ENCODE results near the gene NEK10.

Gene NEK10

DNA sequence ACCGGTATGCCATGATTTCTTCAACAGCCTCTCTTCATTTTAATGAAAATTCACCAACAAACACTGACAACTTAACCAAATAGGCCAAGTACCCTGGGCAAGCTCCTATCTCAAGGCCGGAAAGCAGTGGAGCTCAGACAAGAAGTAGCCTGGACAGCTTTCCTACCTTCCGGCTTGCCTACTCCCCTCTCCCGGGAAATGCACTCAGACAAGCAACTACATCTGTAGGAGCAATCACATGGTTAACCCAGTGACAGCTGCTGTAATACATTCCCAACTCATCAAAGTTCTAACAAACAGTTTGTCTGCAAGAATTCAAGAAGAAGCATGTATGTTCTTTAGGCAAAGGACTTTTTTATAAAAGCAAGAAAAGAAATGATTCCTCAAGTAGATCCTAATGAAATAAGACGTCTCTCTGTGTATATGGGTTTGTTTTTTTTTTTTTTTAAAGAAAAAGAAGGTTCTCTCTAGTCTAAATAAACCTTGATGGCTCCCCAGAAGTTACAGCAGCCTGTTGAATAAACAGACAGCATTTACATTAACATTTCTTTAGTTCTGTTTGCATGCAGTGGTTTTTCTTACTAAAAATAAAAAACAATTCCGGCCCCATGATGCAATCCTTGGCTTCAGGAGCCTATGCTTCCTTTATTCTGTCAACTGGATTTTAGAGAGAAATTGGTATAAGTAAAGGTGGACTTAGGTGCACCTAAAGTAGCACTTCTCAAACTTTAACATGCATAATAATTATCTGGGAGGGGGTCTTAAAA is 278.7 kb downstream of the NEK10 start:
- no peak for DNase-seq

DNA sequence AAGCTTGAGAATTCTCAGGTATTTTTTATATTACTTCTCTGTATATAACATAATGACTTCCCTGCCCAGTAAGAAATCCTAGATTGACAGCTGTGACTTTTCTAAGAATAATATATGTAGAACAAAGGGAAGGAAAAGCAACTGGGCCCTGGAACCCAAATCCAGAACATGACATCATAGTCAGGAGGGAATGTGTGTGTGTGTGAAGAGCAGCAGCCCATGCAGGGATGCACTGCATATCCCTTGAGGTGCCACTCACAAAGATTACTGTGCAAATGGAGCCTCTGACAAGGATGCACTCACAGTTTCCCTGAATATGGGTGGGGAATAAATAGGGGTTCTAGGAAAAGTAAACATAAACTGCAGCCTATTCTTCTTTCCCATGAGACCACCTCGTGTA is 279.5 kb downstream of the NEK10 start:
- DNase-seq, result no peak

DNA sequence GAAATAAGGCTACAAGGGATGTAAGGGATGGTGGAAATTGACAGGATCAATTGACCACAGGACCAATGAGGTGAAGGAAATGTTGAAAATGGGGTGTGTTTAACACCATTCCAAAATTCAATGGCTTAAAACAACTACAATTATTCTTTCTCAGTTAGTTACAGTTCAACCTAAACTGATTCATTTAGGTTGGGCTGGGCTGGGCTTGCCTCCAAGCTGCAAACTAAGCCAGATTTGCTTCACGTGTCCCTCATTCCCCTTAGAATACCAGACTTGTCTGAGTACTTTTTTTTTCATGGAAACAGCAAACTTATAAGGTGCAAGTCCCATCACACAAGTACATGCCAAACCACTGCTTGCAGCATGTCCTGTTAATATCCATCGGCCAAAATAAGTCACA is 280.1 kb downstream of the NEK10 start:
- DNase-seq, result no peak

DNA sequence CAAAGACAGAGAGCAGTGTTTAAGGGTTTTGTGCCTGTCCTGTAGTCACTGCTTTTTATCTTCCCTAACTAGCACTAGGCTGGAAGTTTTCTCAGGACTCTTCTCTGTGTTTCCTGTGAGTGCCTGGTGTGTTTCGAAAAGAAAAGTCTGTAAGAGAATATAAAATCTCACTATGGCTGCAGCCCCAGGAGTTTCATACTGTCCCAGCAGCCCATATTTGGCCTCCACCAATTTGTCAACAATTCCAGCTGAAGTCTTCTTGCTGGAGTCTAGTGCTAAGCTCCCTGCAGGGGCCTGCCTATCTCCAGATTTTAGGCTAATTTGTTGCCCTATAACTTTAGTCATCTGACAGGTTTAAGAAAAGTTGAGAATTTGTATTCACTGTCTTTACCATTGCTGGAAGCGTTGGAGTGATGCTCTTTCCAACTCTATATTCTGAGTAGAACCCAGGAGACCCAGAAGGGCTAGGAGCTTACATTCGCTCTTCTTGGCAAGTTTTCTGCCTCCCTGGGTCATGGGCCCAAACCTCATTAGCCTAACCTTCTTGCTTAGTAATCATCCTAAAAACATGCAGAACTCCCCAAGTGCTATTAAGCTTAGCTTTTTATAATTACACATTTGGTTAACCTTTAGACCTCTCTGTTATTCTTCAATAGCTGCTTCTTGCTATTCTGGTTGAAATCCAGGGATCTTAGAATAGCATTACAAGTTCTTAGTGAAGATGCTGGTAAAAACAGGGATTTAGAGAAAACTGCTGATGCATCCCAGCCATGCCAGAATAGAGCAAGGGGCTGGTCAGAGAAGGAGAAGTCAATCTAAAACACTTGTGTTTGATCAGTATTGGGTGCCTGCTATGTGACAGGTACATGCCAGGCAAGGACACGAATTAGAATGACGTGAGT is 283.1 kb downstream of the NEK10 start:
- no peak for DNase-seq

DNA sequence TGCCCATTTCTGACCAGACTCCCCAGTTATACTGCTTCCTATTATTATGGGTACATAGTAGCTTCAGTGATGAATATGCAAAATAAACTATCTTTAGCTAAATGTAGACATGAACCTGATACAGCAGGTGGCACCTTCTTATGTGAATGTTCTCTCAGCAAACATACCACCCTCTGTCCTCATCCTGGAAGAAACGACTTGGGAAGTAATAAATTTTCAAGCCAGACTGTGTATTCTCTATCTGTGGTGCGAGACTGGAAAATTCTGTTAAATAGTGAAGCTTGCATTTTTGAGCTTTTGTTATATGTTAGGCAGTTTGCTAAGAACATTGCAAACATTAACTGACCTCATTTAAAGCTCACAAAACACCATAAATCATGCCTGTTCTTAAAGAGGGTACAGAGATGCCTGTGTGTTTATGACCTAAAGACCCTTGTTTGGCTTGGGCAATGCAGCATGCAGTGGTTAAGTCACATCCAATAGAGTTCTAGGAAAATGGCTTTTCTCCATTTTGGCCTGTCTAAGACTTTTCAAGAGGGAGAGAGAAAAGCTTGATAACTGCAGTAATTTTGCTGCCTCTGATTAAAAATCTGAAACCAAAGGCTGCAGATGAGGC is 287.1 kb downstream of the NEK10 start:
- DNase-seq, result no peak

DNA sequence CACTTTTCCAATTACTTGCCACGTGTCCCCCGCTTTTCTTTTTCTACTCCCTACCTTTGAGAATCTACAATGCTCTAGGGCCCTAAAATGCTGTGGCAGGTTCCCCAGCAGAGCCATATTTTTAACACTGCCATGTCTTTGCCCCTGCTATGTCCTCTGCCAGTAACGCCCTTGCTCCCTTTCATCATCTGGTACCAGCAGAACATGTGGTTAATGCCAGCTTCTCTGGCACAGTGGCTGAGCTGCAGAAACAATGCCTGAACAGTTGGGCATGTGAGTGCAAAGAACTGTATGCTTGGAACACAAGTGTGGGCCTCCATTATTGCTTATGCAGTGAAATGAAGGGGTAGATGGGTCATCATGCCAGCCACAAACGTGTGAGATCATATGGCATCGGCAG is 287.6 kb downstream of the NEK10 start:
- DNase-seq, result no peak

DNA sequence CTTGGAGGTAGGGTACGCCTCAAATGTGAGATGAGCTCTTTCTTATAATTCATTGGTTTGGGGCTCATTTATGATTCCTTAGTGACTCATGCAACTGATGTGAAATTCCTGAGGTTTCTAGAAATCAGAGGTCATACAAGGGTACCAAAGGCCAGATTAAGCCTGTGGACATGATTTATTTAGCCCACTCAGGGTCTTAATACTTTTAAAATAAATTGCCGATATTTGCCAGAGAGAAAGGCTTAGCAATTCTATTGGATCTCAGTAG is 289.0 kb downstream of the NEK10 start:
- no peak for DNase-seq

DNA sequence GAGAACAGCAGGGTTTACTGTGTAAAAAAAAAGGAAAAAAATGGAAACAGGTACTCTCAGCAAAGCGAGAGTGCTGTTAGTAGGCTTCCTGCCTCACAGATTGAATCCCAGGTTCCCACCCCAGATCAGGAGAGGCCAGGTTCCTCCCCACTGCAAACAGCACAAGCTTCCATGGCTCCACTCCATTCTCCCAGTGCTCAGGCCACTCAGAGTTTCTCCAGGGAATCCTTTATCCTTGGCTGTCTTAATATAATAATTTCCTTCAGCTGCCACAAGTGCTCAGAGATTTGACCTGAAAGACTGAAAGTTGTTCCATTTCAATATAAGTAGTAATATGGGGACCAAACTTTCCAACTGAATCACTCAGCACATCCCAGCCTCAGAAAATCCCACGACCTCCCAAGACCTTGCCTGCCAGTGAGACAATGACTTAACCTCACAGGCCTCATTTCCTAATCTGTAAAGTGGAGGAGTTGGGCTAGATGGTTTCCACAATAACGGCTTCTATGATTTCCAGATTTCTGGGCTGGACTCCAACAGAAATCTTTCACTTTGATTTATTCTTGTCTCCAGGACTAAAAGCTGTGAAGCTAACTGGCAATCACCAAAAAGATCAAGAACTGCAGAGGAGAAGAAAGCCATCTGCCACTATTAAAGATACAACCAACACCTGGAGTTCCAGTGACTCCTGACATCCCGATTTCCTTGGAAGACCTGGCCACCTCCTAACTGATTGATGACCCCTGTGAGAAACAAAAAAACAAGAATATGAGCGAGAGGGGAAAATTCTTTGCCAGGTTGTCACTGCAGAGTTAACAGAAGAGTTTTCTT is 289.5 kb downstream of the NEK10 start:
- DNase-seq, result no peak

DNA sequence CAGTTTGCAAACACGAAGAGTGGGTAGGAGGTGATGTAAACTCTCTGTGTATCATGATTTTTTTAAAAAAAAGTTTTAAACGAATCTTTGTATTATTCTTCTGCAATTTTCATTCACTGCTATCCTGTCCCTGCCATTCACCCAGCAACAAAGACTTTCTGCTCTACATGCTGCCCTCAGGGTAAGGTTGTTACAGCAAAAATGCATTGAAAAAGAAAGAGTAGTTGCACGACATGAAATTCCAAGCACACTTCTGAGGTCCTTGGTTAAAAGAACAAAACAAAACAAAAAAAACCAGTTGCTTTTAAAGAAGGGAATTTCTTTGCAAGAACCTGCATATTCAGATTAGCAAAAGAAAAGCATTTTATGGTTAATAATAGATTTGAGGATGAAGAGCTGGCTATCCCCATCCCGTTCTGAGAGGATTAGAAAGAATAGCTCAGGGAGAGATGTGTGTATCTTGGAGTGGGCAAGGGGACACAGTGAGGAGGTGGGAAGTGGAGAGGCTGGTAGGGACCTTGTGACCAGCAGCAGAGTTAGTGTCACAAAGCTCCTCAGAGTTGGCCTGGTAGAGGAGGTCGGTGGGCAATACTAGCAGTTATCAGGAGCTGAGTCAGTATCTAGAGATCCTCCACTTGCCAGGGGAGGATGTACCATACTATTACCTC is 290.8 kb downstream of the NEK10 start:
- DNase-seq, result no peak

DNA sequence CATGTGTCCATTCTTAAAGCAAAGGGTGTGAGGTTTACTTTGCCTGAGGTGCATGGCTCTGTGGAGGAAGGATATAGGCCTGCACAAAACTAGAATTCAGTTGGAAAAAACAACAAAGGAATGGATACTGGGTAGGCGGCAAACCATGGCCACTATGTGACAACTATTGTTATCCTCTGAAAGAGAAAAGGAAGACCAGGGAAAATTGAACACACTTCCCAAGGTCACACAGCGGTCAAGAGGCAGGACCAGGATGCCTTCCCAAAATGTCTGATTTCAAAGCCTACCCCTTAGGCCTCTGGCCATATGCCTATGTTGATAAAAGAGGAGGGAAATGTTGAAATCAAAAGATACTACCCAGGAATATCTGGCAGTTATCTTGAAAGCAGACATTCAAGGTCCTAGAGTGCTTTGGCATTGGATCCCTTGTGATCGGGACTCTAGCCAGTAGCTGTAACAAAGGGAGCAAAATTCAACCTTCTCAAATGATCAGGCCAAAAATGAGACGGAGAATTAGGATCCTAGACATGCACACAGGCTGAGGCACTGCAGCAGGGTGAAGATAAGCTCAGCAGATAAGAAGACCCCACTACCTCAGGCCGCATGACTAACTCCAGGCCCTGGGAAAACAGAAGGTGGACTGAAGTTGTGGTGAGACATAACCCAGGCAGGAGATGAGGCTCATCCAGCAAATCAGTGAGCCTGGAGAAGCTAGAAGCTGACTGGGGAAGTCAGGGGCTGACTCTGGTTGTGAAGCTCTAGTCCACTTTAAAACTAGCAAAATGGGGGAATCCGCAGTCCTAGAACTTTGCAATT is 292.2 kb downstream of the NEK10 start:
- no peak for DNase-seq

DNA sequence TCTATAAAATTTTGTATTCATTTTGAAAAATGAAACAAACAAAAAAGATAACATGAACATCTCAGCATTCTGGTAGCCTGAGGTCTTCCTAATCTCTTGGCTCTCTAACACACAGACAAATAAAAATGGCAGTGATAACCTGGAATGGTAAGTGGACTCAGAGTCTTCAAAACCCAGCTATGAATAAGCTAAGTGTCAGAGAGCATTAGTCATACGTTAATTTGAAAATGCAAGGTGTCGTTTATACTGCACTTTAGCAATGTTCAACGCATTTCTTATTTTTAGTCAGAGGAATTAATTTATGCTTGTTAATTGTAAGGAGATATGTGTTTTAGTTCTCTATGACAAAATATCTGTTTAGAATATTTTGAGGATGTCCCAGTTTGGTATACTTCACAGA is 294.3 kb downstream of the NEK10 start:
- no peak for DNase-seq

DNA sequence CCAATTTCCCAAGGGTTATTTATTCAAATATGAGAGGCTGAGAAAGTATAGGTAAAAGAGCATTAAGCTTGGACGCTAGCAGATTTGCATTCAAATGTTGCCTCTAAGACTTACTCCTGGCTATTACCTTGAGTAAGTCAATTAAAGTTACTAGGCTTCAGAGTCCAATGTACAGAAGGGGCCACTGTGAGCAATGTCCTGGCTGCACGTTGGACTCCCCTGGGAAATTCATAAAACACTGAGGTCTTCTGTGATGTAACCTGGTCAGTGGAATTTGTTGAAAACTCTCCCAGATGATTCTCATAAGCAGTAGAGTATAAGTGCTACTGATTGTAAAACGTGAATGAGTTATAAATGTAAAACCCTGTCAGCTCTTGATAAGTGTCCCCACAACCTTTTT is 295.3 kb downstream of the NEK10 start:
- no peak for DNase-seq

DNA sequence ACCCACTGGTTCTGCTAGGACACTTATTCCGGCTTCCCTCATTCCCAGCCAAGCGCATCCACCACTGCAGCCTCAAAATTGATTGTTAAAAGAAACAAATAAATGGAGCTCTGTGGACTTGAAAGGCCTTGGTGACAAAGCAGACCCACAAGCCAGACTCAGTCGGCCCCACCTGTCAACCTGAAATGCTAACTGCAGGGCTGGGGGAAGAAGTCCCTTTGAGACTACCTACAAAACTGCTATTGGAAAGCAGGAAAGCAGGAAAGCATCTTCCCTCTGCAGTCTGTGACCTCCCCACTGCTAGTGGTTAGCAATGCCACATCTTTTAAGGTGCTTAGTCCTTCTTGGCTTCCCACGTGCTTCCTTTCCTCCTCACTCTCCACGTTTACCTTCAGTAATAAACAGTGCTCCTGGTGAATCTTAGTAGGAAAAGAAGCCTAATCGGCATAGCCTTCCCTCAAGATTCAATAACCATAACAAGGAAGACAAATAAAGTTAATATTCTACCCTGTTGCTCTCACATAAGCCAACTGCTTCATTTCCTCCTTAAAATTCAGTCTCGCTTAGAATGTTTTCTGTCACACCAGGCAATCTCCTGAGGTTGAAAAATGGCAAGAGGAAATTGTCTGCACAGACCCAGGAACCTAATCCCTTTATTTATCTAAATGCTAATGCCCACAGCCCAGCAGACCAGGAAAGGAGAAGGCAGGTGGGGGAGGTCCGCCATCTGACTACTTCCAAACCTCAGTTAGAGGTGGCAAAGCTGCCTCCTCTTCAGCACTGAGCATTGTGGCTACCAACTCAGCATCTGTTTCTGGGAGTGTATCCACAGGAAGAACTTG is 296.2 kb downstream of the NEK10 start:
- DNase-seq, result no peak

DNA sequence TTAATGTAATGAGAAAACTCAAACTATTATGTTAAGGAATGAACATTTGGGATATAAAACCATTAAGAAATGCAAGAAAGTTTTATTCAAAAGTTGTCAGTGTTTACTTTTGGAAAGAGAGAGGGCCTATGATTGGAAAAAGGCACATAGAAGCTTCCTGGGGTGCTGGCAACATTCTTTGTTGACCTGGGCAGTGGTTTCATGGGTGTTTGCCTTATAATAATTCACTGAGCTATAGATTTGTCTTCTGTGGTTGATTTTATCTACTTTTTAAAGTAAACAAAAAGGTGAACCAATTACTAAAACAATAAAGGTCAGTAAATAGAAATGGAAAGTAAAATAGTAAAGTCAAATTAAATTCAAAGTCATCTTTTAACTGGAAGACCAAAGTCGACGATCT is 308.8 kb downstream of the NEK10 start:
- no peak for DNase-seq

Measured in stimulated activated CD4-positive, alpha-beta T cell treated with anti-CD3 and anti-CD28 coated beads, Interleukin-12 subunit alpha, Interleukin-12 subunit beta, amount 100 ng/mL, for 4 hours (primary cell).